Sigmoid colon (tissue), 4 donors: ENCODE results near the gene ALOX12.

Experiments
- EP300 ChIP-seq, 4 donors: sonication (generic); formaldehyde crosslinking; IDR thresholded peaks; one replicate each; pipeline ENCODE4 v1.6.1; 2017; ENCODE audit warnings: antibody characterized with exemption in 4 of 4
- POLR2A ChIP-seq, 2 donors: fragments of 450-650 bp; IDR thresholded peaks; one replicate each; pipeline ENCODE4 v1.6.1; 2016; ENCODE audit warnings: antibody characterized with exemption in 2 of 2, mild to moderate bottlenecking in 2 of 2, moderate library complexity in 2 of 2
- POLR2AphosphoS5 ChIP-seq, 4 donors: sonication (generic); formaldehyde crosslinking; IDR thresholded peaks; one replicate each; pipeline ENCODE4 v1.6.1; 2017; ENCODE audit warnings: antibody characterized with exemption in 4 of 4
- TF ChIP-seq, protein P1 (sequence below), 4 experiments: fragments of 450-650 bp in 3 of 4; fragments of 200-600 bp in 1 of 4; IDR thresholded peaks; one replicate each; pipeline ENCODE4 v1.5.1; 2016 to 2019; ENCODE audit warnings: antibody characterized with exemption in 4 of 4, mild to moderate bottlenecking in 3 of 4, moderate library complexity in 2 of 4

DNA sequence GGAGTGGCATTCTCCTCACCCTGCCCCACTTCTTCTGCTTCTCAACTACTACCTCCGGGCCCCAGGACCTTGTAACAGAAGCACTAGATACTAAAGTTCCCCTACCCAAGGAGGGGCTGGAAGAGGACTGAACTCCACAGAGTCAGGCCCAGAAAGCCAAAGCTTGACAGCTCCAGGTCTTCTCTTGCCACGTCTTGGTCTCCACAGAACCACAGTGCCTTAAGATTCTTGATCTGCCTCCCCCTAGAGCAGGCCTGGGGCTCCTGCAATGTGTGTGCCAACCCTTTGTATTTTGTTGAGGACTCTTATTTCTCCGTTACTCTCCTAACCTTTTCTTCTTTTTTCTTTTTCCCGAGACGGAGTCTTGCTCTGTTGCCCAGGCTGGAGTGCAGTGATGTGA lies 44.0 kb downstream of the ALOX12 start:
- TF ChIP-seq, protein P1, sequence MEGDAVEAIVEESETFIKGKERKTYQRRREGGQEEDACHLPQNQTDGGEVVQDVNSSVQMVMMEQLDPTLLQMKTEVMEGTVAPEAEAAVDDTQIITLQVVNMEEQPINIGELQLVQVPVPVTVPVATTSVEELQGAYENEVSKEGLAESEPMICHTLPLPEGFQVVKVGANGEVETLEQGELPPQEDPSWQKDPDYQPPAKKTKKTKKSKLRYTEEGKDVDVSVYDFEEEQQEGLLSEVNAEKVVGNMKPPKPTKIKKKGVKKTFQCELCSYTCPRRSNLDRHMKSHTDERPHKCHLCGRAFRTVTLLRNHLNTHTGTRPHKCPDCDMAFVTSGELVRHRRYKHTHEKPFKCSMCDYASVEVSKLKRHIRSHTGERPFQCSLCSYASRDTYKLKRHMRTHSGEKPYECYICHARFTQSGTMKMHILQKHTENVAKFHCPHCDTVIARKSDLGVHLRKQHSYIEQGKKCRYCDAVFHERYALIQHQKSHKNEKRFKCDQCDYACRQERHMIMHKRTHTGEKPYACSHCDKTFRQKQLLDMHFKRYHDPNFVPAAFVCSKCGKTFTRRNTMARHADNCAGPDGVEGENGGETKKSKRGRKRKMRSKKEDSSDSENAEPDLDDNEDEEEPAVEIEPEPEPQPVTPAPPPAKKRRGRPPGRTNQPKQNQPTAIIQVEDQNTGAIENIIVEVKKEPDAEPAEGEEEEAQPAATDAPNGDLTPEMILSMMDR (IDR thresholded peaks at IDR 0.05) = no peak
- TF ChIP-seq EP300 (IDR thresholded peaks at IDR 0.05) = no peak
- no peak for TF ChIP-seq POLR2AphosphoS5 (IDR thresholded peaks at IDR 0.05)
- no peak for TF ChIP-seq POLR2A (IDR thresholded peaks at IDR 0.05)
